COLO668 (cell line): ENCODE measurements around the gene FNDC5.
"Not testable (repeated sequence)": the region's sequence is repeated elsewhere in the genome, so short reads cannot be mapped to it uniquely, and the experiment has no call there.

ENCODE experiments used
- DNase-seq: peaks from one replicate; lab custom pipeline; 2025; ENCODE audit not compliant: unreplicated experiment; lab: John Stamatoyannopoulos, UW

Gene FNDC5

DNA sequence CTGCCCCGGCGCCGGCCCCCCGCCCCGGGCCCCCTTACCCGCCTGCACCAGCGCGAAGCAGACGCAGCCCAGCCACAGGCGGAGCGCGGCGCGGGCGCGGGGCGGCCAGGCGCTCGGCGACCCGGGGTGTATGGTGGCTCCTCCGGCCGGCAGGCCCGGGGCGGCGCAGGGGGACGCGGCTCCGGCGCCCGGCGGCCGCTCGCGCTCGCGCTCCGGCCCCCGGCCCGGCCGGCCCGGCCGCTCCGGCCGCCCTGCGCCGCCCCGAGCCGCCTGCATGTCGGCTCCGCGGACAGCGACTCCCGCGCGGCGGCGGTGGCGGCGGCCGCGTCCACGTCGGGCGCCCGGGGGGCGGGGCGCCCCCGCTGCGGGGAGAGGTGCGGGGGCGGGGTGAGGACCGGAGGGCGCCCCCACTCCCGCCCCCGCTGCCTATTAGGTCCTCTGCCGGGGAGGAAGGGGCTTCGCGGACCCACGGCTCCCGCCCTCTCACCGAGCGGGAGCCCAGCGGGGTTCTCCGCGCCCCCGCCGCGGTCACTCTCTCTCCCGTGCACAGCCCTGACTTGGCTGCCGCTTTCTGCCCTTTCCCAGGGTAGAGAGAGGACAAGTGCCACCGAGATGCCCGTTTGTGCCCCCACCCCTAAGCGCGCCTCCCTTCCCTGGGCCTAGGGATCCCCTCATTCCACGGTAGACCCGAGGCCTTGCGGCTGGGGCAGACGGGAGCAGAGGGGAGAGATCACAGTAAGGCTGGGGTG, at the start of gene FNDC5:
FNDC5 (minus strand) TSS at position 298 of the 749 bp plus-strand sequence.
- DNase-seq = peak; percentile 80

DNA sequence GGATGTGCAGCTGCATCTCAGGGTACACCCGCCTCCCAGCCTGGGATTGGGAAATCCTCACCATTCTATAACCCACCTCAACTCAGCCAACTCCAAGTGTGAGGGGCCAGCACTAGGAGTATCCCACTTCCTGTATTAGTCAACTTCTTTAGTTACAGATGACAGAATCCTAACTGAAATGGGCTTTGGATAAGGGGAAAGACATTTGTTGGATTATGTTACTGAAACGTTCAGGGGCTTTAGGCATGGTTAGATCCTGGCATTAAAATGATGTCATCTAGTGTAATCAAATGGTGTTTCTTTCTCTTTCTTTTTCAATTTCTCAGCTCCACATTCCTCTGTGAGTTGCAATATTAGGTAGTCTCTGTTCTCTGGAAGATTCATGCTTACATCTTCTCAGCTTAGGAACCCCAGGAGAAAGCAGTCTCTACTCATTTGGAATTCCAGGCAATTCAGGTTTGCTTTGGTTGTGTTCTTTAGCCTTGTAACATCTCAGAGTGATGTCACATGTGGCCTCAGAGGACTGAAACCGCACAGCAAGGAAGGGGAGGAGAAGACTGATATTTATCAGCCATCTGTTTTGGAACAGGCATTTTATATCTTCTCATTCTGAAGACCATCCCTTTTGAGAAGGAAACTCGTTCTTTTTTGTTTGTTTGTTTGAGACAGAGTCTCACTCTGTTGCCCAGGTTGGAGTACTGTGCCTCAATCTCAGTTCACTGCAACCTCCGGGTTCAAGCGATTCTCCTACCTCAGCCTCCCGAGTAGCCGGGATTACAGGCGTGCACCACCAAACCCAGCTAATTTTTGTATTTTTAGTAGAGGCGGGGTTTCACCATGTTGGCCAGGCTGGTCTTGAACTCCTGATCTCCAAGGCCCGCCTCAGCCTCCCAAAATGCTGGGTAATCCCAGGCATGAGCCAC, 49.4 kb upstream of the FNDC5 start:
- no peak for DNase-seq

DNA sequence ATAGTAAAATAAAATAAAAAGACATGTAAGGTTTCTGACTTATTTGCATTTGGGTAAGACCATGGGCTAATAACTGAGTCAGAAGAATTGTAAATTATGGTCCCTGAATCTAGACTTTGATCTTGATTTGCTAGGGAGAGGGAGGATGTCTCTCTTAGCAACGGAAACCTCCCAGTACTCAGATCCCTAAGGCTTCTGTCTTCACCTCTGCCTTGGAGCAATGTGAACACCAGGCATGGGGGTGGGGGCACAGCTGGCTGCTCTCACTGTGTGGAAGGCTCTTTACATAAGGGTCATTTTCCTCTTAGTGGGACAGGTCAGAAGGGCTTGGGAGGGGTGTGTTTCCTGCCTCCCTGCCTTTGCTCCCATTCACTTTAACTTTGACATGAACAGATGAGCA, 47.5 kb upstream of the FNDC5 start:
- DNase-seq = no peak

DNA sequence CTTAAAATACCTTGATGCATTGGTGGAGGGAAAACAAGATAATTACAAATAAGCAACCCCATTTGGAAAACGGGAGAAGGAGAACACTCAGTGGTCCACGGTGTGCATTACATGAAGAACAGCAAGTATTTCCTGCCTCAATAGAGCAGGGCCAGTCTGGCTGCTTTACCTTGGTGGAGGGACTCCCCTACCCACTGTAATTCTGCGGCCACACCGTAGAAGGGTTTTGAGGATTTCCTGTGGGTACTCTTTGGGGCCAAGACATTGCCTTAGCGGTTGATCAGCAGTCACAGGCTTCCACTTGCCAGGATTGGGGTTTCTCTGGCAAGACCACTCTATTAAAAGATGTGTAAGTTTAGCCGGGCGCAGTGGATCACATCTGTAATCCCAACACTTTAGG, 46.8 kb upstream of the FNDC5 start:
- no peak for DNase-seq

DNA sequence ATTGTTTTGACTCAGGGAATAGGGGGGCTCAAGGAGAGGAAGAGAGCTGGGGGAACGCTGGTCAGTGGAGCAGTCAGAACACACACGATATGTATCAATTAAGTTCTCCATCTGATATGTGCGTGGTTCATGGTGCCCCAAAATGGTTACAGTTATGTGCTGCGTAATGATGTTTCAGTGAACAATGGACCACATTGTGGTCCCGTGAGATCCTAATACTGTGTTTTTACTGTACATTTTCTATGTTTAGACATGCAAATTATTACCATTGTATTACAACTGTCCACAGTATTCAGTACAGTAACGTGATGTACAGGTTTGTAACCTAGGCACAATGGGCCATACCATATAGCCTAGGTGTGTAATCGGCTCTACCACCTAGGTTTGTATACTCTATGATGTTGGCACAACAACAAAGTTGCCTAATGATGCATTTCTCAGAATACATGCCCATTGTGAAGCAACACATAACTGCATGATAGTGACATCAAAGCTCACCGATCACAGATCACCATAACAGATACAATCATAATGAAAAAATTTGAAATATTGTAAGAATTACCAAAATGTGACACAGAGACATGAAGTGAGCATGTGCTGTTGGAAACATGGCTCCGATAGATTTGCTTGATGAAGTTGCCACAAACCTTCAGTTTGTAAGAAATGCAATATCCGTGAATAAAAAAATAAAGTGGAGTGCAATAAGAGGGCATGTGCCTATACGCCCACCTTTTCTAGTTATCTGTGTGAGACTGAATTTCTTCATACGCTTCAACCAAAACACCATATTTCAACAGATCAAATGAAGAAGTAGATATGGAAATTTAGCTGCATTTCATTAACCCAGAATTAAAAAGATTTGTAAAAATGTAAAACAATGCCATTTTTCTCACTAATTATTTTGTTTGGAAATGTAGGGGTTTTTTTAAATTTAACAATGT, 45.3 kb upstream of the FNDC5 start:
- no peak for DNase-seq

DNA sequence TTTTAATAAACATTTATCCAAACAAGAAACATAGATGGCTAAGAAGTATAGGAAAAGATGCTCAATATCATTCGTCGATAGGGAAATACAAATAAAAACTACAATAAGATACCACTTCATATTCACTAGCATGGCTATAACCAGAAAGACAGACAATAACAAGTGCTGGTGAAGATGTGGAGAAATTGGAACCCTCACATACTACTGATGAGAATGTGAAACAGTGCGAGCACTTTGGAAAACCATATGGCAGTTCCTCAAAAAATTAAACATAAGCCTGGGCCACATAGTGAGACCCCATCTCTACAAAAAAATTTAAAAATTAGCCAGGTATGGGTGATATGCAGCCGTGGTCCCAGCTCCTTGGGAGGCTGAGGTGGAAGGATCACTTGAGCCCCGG, 39.6 kb upstream of the FNDC5 start:
- no peak for DNase-seq

DNA sequence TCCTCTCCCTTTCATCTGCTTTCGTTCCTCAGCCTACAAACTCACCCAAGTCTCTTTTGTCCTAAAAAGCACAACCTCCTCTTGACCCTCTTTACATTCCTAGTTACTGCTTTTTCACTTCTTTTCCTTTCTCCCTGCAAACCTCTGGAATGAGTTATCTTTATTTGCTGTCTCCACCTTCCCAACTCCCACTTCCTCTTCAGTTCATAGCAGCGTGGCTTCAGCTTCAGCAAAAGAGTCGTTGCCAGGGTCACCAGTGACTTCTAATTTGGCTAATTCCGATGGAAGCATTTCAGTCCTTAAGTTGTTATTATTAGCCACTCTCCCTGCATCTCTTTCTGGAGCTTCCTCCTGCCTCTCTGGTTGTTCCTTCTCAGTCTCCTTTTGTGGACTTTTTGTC, 36.7 kb upstream of the FNDC5 start:
- DNase-seq = no peak

DNA sequence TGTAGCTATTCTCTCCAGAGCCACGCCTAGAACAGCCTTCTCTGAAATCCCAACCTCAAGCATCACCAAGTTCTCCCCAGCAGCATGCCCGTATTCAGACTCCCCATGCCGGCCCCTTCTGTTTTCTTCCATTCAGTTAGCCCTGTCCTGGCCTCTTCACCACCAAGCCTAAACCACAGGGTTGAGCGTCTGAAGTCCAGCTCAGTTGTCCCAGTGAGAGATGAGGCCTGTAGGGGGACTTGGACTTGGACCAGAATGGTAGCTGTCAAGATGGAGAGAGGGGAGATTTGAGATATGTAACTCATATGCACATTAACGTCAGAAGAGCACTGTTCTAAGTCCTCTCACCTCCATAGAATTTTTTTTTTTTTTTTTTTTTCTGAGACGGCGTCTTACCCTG, 35.9 kb upstream of the FNDC5 start:
- DNase-seq = no peak

DNA sequence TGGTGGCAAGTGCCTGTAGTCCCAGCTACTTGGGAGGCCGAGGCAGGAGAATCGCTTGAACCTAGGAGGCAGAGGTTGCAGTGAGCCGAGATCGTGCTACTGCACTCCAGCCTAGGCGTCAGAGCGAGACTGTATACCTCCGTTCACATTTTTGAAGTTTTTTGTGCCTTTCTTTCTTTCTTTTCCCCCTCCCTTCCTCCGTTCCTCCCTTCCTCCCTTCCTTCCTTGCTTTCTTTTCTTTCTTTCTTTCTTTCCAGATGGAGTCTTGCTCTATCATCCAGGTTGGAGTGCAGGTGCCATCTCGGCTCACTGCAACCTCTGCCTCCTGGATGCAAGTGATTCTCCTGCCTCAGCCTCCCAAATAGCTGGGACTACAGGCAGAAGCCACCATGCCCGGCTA, 34.9 kb upstream of the FNDC5 start:
- not testable (repeated sequence) for DNase-seq

DNA sequence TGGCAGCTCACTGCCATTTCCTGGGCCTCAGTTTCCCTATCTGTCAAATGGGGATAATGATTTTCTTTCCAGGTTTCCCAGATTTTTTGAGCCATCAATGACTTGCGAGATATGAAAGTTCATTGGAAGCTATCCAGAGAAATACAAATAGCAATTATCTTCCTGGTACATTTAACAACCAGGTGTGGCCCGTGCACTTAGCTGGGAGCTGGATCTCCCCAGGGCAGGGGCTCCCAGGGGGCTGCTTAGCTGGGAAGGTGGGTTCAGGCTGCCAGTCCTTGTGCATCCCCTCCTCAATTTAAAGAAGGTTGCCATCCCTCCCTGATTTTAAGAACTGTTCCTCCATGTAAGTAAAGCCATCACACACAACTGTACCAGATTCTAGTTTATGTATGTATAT, 34.1 kb upstream of the FNDC5 start:
- DNase-seq = no peak

DNA sequence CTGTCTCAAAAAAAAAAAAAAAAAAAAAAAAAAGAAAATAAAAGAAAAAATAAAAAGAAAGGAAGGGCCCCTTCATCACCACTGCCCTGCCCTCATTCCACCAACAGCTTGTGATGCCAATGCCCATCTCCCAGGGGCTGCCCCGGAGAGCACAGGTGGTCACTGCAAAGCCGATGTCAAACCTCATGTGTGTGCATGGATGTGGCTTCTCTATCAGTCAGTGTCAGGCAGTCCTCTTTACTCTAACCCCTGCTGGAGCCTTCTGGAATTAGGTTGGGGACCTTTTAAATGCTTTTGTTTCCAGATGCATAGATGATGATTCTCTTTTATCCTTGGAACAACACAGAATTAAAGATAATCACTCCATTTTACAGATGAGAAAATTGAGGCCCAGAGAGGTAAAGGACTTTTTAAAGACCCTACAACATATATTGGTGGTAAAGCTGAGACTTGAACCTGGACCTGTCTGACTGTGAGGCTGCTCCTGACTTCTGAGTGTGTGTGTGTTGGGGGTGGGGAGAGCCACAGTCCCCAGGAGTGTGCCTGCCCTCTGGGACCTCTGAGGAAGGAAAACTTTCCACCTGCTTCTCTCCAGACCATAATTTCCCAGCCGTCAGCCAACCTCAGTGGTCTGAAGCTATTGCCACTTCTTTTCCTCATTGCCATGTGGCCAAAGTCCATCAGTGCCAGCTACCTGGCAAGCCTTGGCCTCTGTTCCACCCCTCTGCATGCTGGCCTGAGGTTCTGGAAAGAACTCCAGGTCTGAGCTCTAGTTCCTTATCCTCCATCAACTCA, 33.5 kb upstream of the FNDC5 start:
- no peak for DNase-seq

DNA sequence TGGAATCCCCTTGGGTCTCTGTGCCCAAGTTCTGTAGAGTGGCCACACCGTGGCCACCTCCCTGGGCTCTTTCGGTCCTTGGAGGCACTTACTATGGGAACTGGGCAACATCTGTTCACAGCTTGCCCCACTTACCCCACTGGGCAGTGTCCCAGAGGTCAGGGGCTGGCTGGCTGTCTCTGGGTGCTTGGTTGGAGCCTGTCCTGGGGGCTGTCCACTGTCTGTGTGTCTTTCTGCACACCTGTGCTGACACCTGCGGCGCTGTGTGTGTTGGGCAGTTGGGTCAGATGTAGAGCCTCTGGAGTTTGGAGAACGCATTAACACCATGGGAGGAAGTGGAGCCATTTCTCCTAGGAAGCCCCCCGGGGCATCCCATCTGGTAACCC, 31.8 kb upstream of the FNDC5 start:
- DNase-seq = no peak

DNA sequence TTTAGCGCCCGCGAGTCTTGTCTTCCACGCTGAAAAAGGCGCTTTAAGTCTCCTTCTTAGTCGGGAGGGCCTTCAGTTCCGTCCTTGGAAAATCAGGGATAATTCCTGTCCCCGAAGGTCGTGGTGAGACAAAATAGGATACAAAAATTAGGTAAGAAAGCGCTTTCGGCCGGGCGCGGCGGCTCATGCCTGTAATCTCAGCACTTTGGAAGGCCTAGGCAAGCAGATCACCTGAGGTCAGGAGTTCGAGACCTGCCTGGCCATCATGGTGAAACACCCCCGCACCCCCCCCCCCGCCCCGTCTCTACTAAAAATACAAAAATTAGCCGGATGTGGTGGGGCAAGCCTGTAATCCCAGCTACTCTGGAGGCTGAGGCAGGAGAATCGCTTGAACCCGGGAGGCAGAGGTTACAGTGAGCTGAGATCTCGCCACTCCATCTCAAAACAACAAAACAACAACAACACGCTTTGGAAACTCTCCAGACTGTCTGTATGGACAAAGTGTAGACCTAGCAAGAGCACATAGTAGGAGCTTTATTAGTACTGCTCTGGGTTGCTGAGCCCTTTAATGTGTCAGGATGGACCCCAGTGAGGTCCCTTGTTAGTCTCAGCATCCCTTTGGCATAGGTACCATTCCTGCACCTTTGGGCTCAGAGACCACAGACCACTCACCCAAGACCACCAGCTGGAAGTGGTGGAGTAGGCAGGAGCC, 31.3 kb upstream of the FNDC5 start:
- no peak for DNase-seq

DNA sequence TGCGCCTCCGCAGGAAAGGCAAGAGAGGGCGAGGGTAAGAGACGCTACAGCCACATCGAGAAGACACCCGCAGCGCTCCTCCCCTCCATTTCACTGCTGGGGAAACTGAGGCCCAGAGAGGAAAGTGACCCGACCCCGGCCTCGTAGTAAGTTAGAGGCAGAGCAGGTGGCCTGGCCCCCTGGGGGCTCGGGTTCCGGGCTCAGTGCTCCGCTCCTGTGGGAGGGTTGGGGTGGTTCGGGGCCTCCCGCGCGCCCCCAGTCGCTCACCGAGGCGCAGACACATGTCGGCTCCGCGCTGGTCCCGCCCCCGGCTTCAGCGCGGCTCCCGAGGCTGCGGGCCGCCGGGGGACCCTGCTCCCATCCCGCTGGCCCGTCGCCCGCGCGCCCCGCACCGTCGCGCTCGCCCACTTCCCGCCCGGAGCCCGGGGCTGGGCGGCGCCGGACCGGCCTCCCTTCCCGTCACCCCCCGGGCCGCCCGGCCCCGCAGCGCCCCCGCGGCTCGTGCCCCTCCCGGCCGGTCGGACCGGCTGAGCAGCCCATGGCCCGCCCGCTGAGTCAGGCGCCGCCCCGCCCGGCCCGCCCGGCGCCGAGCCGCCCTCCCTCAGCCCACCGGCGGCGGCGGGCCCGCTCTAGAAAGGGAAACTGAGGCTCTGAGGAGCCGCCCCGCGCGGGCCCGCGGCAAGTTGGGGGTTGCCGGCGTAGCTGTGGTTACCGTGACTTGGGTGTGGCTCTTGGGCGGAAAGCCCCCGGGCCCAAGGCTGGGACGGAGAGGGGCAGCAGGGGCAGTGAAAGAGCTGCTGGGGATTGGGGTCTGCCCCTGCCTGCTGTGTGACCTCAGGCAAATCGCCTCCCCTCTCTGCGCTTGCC, 30.5 kb upstream of the FNDC5 start, which contains the start of gene TMEM54:
TMEM54 (minus strand) TSS at position 434 of the 867 bp plus-strand sequence; CDS start at position 283, 151 bp downstream.
- DNase-seq = peak; percentile 38

DNA sequence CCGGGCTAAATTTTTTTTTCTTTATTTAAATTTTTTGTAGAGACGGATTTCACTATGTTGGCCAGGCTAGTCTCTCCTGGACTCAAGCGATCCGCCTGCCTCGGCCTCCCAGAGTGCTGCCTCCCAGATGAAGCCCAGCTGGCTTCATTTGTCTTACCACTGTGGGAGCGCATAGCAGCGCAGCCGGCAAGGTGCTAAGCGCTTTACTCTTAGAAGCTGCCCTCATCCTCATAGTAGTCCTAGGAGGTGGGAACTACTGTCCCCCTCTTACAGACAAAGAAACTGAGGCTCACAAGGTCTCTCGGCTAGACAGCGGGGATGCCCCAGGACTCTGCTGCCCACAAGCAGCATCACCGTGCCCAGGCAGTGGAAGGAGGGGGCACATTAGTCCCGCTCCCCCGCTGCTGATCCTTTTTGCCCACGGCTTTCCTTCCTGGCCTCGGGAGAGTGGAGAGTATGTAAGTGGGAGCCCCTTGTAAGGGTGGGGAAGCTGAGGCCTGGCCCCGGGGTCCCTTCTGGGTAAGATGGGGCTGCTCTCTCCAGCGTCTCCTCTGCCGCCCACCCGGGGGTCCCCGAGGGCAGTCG, 29.8 kb upstream of the FNDC5 start:
- DNase-seq = no peak

DNA sequence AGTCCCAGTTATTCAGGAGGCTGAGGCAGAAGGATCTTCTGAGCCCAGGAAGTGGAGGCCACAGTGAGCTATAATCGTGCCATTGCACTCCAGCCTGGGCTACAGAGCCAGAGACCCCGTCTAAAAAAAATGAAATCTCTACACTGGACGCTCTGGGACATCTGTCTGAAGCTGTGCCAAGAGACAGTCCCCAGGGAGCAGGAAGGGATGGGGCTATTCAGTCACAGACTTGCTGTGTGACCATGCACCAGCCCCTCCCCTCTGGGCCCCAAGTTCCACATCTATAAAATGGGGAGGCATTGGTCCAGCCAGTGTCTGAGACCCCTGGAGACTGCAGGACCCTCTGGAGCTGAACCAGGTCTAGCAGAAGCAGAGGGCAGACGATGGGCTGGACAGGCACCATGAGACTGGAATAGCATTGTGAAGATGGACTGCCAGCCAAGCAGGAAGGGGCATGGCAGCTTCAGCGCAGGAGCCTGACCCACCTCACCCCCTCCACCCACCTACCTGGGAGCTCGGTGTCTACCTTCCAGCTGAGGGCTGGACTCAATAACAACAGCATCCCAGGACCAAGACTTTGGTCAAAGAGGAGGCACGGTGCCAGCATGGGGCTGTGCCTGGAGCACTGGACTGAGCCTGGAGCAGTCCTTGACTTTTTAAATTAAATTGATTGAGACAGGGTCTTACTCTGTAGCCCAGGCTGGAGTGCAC, 29.0 kb upstream of the FNDC5 start:
- DNase-seq = no peak

DNA sequence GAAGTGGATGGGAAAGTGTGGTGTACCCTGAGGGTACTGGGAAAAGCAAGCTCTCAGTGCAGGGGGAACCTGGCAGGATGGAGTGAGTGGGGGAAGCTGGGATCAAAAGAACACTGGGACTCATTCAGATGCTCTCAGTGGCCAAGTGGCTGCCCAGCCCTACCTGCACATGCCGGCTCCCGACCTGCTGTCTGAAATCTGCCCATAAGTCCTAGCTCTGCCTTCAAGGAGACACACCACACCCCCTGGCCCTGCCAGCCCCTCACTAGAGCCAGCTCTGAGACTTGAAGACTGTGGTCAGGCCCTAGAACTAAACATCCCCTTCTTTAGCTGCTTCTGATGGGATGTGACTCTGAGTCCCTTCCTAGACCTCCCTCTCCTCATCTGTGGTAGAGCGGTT, 28.2 kb upstream of the FNDC5 start:
- no peak for DNase-seq

DNA sequence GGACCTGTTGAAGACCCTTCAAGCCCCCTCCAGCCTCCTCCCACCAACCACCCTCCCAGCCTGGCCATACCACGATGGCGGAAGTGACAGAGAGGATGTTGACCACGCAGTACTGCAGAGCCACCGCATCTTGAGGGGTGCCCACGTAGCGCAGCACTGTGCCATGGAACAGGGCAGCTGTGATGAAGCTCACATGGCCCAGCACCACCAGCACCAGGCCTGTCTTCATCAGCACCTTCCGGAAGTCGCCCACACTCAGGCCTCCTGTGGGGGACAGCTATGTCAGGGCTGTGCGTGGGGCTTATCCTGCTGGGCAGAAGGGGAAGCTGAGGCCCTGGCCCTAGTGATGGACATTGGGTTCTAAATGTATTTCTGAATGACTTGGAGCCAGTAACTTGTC, 27.3 kb upstream of the FNDC5 start:
- no peak for DNase-seq
